Ovary (tissue), 3 donors: ENCODE results near the gene TBX4.

Experiments
- CTCF ChIP-seq, 3 donors: fragments of 450-650 bp in 2 of 3; fragments of 200-600 bp in 1 of 3; IDR thresholded peaks; one replicate each; pipeline versions ENCODE4 v1.5.1 to v1.8.0; 2016 to 2022; ENCODE audit warnings: antibody characterized with exemption in 3 of 3, mild to moderate bottlenecking in 1 of 3
- EP300 ChIP-seq: sonication (generic); formaldehyde crosslinking; IDR thresholded peaks from one replicate; pipeline ENCODE4 v1.6.1; 2017; ENCODE audit warnings: antibody characterized with exemption
- POLR2A ChIP-seq: fragments of 450-650 bp; IDR thresholded peaks from one replicate; pipeline ENCODE4 v1.6.1; 2017; ENCODE audit warnings: antibody characterized with exemption, mild to moderate bottlenecking, moderate library complexity
- donor health status: DM: no; HTN: no; CAD: no.

- TF ChIP-seq POLR2A (no peak), CTCF (IDR thresholded peaks at IDR 0.05) (no peak), EP300 (no peak)
Measured at GRCh38 chr17:61462719-61463315, 10.6 kb downstream of the TBX4 start.
